Cardiac muscle cell (in vitro differentiated cells and primary cell): ENCODE measurements around the gene TMSB10. TPM values are rescaled to one million over a fixed set of nuclear protein-coding genes. Genes with fewer than 3 reads are reported as not detected.
A peak's percentile ranks its signal among the peaks of the same experiment; 100 is the strongest.

ENCODE experiments used
- DNase-seq, 2 donors: peaks; one replicate each; pipeline versions ENCODE4 v3.0.0 to v3.0.0-alpha.2; 2010 to 2017; ENCODE audit warnings: low read depth in 1 of 2, low spot score in 1 of 2
- H3K27ac ChIP-seq: fragments of 200-600 bp; sonication (generic); 2 replicates; pipeline ENCODE4 v1.5.1; 2016
- H3K27me3 ChIP-seq: fragments of 200-600 bp; sonication (generic); 2 replicates; pipeline ENCODE4 v1.6.0; 2016; ENCODE audit warnings: control low read depth
- H3K36me3 ChIP-seq: fragments of 200-600 bp; sonication (generic); 2 replicates; pipeline ENCODE4 v1.5.1; 2016; ENCODE audit warnings: control low read depth
- H3K4me1 ChIP-seq: fragments of 200-600 bp; sonication (generic); 2 replicates; pipeline ENCODE4 v1.8.1; 2017; ENCODE audit warnings: low read depth, mild to moderate bottlenecking, mixed run types
- H3K4me3 ChIP-seq: fragments of 200-600 bp; sonication (generic); 2 replicates; pipeline ENCODE4 v1.5.1; 2016; ENCODE audit warnings: mild to moderate bottlenecking
- H3K9me3 ChIP-seq: fragments of 200-600 bp; sonication (generic); 2 replicates; pipeline ENCODE4 v1.5.1; 2017; ENCODE audit warnings: low read depth, mild to moderate bottlenecking, control low read depth
- polyA plus RNA-seq: library from polyadenylated mRNA; unstranded; fragments of >200 nt; fragmentation: Nextera tagmentation; extraction: Ambion mirVana; gene quantifications from 2 replicates; pipeline ENCODE4 v1.2.1, GENCODE V29; 2016
- total RNA-seq: library from RNA; depleted of rRNA; stranded (reverse); fragments of >200 nt; gene quantifications from 2 replicates; pipeline ENCODE4 v1.2.3, GENCODE V29; 2016
- TF ChIP-seq, protein P1 (sequence below): IDR thresholded peaks from 2 replicates; pipeline ENCODE4 v1.5.1; 2012; ENCODE audit warnings: low read depth, mild to moderate bottlenecking, low read length

Gene TMSB10
- total and polyA plus RNA-seq, 2 experiments from 2014 or later: 1,175 to 1,740 TPM

DNA sequence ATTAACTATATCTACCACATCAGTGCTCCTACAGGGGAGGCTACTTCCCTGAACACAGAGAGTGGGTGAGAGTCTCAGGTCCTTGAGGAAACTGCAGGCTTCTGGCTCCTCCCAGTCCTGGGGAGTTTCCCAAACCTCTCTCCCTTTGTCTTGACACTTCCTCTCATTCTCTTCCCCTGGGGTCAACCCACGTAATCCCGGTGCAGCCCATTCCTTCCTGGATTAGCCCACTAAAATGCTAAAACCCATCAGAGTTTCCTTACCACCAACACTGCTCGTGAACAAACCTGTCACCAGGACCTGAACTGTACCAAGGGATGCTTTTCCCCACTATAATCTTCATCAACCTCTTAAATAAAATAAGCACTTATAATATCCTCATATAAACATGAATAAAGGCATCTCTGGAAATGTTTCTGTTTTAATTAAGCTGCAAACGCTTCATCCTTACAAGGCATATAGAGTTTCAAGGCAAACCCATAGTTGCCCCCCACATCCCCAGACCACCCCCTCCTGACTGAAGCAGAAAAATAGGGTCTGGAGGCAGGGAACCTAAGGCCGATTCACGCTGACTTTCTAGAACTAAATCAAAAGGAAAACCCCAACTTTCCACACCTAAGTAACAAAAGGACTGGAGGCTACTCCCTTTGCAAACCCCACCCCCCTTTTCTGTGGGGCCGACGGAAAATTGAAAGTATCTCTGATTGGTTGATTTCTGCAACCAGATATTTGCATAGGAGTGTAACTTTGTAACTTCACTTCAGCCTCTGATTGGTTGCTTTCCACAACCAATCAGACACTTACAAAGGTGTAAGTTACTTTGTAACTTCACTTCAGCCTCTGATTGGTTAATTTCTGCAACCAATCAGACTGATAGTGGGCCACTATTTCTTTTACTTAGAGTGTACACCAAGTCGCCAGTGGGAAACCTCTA is 19.0 kb downstream of the TMSB10 start:
- no peaks in the 10 kb centered on the region for H3K4me1 ChIP-seq
- H3K4me3 ChIP-seq: no peak overlapping the region
- TF ChIP-seq, protein P1, sequence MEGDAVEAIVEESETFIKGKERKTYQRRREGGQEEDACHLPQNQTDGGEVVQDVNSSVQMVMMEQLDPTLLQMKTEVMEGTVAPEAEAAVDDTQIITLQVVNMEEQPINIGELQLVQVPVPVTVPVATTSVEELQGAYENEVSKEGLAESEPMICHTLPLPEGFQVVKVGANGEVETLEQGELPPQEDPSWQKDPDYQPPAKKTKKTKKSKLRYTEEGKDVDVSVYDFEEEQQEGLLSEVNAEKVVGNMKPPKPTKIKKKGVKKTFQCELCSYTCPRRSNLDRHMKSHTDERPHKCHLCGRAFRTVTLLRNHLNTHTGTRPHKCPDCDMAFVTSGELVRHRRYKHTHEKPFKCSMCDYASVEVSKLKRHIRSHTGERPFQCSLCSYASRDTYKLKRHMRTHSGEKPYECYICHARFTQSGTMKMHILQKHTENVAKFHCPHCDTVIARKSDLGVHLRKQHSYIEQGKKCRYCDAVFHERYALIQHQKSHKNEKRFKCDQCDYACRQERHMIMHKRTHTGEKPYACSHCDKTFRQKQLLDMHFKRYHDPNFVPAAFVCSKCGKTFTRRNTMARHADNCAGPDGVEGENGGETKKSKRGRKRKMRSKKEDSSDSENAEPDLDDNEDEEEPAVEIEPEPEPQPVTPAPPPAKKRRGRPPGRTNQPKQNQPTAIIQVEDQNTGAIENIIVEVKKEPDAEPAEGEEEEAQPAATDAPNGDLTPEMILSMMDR: no peak
- H3K36me3 ChIP-seq: no peaks in the 10 kb centered on the region
- H3K27ac ChIP-seq: no peak overlapping the region
- peak in 1 of 2 donors; percentile 68 for DNase-seq
- no peaks in the 10 kb centered on the region for H3K9me3 ChIP-seq
- H3K27me3 ChIP-seq: peaks cover 6% of the 10 kb centered on the region

DNA sequence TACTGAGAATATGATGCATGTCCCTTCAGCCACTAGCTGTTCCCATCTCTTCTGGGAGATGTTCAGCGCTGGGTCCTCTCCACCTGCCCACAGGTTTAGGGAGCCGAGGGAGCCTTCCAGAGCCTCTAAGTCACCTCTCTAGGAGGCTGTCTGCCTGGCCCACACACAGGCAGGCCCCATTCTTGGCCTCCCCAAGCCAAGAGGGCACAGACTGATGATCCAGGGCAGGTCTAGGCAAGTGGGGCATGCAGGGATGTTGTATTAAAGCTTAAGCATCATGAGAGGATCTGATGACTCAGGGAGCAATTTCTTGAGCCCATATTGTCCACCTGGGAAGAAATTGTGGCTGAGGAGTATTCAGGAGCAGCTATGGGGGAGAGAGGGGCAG is 19.9 kb downstream of the TMSB10 start:
- no peak for DNase-seq
- Histone ChIP-seq H3K27ac (no peak overlapping the region), H3K36me3 (no peaks in the 10 kb centered on the region), H3K27me3 (peaks cover 6% of the 10 kb centered on the region), H3K4me3 (no peak overlapping the region), H3K4me1 (no peaks in the 10 kb centered on the region), H3K9me3 (no peaks in the 10 kb centered on the region)
- TF ChIP-seq, protein P1: no peak

DNA sequence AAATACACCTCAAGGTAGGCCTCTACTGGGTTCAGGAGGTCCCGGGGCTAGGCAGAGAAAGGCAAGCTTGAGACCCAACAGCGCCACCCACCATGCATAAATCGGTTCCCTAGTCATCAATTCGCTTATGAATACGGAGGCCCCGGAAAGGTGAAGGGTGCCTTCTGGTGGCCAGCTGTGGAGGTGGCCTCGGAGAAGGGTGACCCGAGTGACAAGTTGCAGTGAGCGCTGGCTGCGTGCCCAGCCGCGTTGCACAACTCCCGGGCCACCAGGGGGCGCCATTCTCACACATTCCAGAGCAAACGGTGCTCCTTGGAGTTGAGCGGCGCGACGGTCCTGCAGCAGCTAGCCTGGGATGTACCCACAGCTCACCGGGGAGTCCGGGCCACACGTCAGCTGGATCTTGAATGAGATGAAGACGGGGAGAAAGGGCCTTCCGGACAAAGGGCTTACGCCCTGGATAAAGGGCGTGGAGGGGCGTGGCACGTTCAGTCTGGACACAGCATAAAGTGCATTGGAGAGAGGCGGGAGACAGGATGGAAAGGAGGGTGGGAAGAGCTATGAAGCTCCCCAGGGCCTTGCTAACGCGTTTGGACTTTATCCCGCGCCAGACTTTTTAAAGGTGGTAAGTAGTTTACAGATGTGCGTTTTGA is 20.4 kb downstream of the TMSB10 start:
- H3K27me3 ChIP-seq: peaks cover 6% of the 10 kb centered on the region
- TF ChIP-seq, protein P1: peak; percentile 86
- H3K4me1 ChIP-seq: no peaks in the 10 kb centered on the region
- H3K4me3 ChIP-seq: no peak overlapping the region
- H3K27ac ChIP-seq: no peak overlapping the region
- DNase-seq: peak; percentile 91 to 96
- H3K9me3 ChIP-seq: no peaks in the 10 kb centered on the region
- H3K36me3 ChIP-seq: no peaks in the 10 kb centered on the region

DNA sequence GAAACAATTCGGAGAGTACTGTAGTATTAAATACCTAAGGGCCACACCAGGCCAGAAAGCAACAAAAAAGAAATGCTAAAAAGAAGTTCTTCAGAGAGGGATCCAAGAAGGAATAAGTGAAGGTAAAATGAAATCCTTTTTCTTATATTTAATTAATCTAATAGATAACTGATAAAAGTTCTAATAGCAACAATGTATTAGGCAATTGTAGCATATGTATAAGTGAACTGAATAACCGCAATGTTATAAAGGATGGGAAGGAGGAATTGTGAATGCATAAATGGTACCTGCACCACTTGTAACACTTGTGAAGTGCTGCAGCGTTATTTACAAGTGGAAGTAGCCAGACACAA is 21.8 kb downstream of the TMSB10 start:
- no peak overlapping the region for H3K4me3 ChIP-seq
- H3K27ac ChIP-seq: no peak overlapping the region
- H3K4me1 ChIP-seq: no peaks in the 10 kb centered on the region
- H3K36me3 ChIP-seq: no peaks in the 10 kb centered on the region
- DNase-seq: no peak
- H3K9me3 ChIP-seq: no peaks in the 10 kb centered on the region
- H3K27me3 ChIP-seq: peaks cover 6% of the 10 kb centered on the region
- TF ChIP-seq, protein P1: no peak

DNA sequence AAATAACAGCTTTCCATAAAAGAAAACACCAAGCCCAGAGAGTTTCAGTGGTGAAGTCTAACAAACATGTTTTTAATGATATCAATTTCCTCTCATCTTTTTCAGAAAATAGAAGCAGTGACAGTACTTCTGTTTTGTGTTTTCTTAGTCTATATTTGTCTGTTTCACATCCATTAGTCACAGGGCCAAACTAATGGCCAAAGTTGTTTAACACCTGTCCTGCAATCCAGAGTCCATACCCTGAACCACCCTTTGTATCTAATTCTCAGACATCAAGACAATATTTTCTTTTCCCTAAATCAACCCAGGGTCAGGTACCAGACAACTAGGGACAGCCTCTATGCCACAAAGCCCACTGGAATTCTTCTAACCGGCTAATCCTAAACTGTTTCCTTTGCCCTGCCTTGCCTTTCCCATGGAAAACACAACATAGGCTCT is 25.9 kb downstream of the TMSB10 start:
- H3K4me1 ChIP-seq: no peaks in the 10 kb centered on the region
- peaks cover 4% of the 10 kb centered on the region for H3K27me3 ChIP-seq
- TF ChIP-seq, protein P1: no peak
- H3K4me3 ChIP-seq: no peak overlapping the region
- H3K27ac ChIP-seq: no peak overlapping the region
- no peaks in the 10 kb centered on the region for H3K36me3 ChIP-seq
- DNase-seq: no peak
- no peaks in the 10 kb centered on the region for H3K9me3 ChIP-seq
